WTC11 (cell line): ENCODE measurements around the gene IZUMO2. TPM values are rescaled to one million over a fixed set of nuclear protein-coding genes. Genes with fewer than 3 reads are reported as not detected.

Source experiments
- ATAC-seq: fragments of 200-7000 bp; cut with Tn5 transposase; 2 replicates; pipeline ENCODE4 v1.10.0; 2021; ENCODE audit warnings: mild to moderate bottlenecking, moderate library complexity
- CTCF ChIA-PET: fragments of 300-600 bp; sonication (Branson Sonifier 250); formaldehyde crosslinking; loops from one replicate; lab custom pipeline; 2021; ENCODE audit warnings: antibody characterized with exemption; lab: Charles Lee
- POLR2A ChIA-PET: fragments of 350-600 bp; sonication (Branson Sonifier 250); formaldehyde crosslinking; loops from one replicate; lab custom pipeline; 2021; ENCODE audit warnings: antibody characterized with exemption; lab: Charles Lee
- DNase-seq: peaks from one replicate; pipeline ENCODE4 v3.0.0; 2021; ENCODE audit warnings: low spot score
- H3K27ac Mint-ChIP-seq: 2 replicates; pipeline ENCODE4 v1.8.0; 2021; ENCODE audit warnings: mixed read lengths
- H3K27me3 Mint-ChIP-seq: 2 replicates; pipeline ENCODE4 v1.8.0; 2021; ENCODE audit warnings: low read depth, mild to moderate bottlenecking, moderate library complexity, mixed read lengths
- H3K36me3 Mint-ChIP-seq: 2 replicates; pipeline ENCODE4 v1.8.0; 2021; ENCODE audit warnings: mixed read lengths
- H3K4me1 Mint-ChIP-seq: 2 replicates; pipeline ENCODE4 v1.8.0; 2022; ENCODE audit warnings: mixed read lengths
- H3K4me3 Mint-ChIP-seq: 2 replicates; pipeline ENCODE4 v1.8.0; 2021; ENCODE audit warnings: mild to moderate bottlenecking, moderate library complexity, mixed read lengths
- H3K9me3 Mint-ChIP-seq: 2 replicates; pipeline ENCODE4 v1.8.0; 2021; ENCODE audit warnings: mixed read lengths
- ATF1 ChIP-seq: sonication (generic); formaldehyde crosslinking; IDR thresholded peaks from 2 replicates; pipeline ENCODE4 v1.8.1; 2023; ENCODE audit warnings: mild to moderate bottlenecking, moderate library complexity, missing genetic modification reagents
- CBFB ChIP-seq: sonication (generic); formaldehyde crosslinking; IDR thresholded peaks from 2 replicates; pipeline ENCODE4 v1.8.1; 2022; ENCODE audit warnings: mild to moderate bottlenecking, low read depth, missing genetic modification reagents
- CREM ChIP-seq: sonication (generic); formaldehyde crosslinking; IDR thresholded peaks from 2 replicates; pipeline ENCODE4 v1.8.1; 2022; ENCODE audit warnings: mild to moderate bottlenecking, missing genetic modification reagents, moderate library complexity
- E2F5 ChIP-seq: sonication (generic); formaldehyde crosslinking; IDR thresholded peaks from 2 replicates; pipeline ENCODE4 v1.8.1; 2022; ENCODE audit warnings: mild to moderate bottlenecking, moderate library complexity, missing genetic modification reagents
- FOXJ3 ChIP-seq: sonication (generic); formaldehyde crosslinking; IDR thresholded peaks from 2 replicates; pipeline ENCODE4 v1.9.0; 2021; ENCODE audit warnings: missing genetic modification reagents, mild to moderate bottlenecking, borderline replicate concordance
- KAT7 ChIP-seq: sonication (generic); formaldehyde crosslinking; IDR thresholded peaks from 2 replicates; pipeline ENCODE4 v1.8.1; 2023; ENCODE audit warnings: missing genetic modification reagents, mild to moderate bottlenecking, borderline replicate concordance
- MXD4 ChIP-seq: fragments of 250-450 bp; sonication (Bioruptor Pico); IDR thresholded peaks from 2 replicates; pipeline ENCODE4 v1.8.0; 2021; ENCODE audit warnings: mild to moderate bottlenecking, moderate library complexity, borderline replicate concordance
- NR1H2 ChIP-seq: sonication (generic); formaldehyde crosslinking; IDR thresholded peaks from 2 replicates; pipeline ENCODE4 v1.9.0; 2021; ENCODE audit warnings: mild to moderate bottlenecking, moderate library complexity, missing genetic modification reagents
- NR3C1 ChIP-seq: sonication (generic); formaldehyde crosslinking; conservative IDR thresholded peaks from 2 replicates; pipeline ENCODE4 v1.8.1; 2023; ENCODE audit warnings: low read depth, mild to moderate bottlenecking, missing genetic modification reagents
- OVOL2 ChIP-seq: fragments of 250-450 bp; sonication (Bioruptor Pico); IDR thresholded peaks from 2 replicates; pipeline ENCODE4 v1.9.0; 2021; ENCODE audit warnings: mild to moderate bottlenecking, borderline replicate concordance
- RORB ChIP-seq: fragments of 250-450 bp; sonication (Bioruptor Pico); IDR thresholded peaks from 2 replicates; pipeline ENCODE4 v1.9.0; 2021; ENCODE audit warnings: mild to moderate bottlenecking
- TCF7 ChIP-seq: sonication (generic); formaldehyde crosslinking; IDR thresholded peaks from 2 replicates; pipeline ENCODE4 v1.8.0; 2022; ENCODE audit warnings: mild to moderate bottlenecking, low read depth, missing genetic modification reagents, moderate library complexity
- USF1 ChIP-seq: sonication (generic); formaldehyde crosslinking; IDR thresholded peaks from 2 replicates; pipeline ENCODE4 v1.8.0; 2022; ENCODE audit warnings: mild to moderate bottlenecking, missing genetic modification reagents
- ZBTB21 ChIP-seq: sonication (generic); formaldehyde crosslinking; IDR thresholded peaks from 2 replicates; pipeline ENCODE4 v1.8.1; 2023; ENCODE audit warnings: mild to moderate bottlenecking, missing genetic modification reagents, borderline replicate concordance
- ZNF219 ChIP-seq: sonication (generic); formaldehyde crosslinking; IDR thresholded peaks from 2 replicates; pipeline ENCODE4 v1.8.0; 2023; ENCODE audit warnings: missing genetic modification reagents, mild to moderate bottlenecking, borderline replicate concordance
- ZNF232 ChIP-seq: sonication (generic); formaldehyde crosslinking; IDR thresholded peaks from 2 replicates; pipeline ENCODE4 v1.8.0; 2022; ENCODE audit warnings: mild to moderate bottlenecking, missing genetic modification reagents
- total RNA-seq: library from RNA; stranded (reverse); gene quantifications from 3 replicates; pipeline ENCODE4 v1.2.3, GENCODE V29; 2021
- TF ChIP-seq, protein P1 (sequence below): sonication (generic); formaldehyde crosslinking; IDR thresholded peaks from 2 replicates; pipeline ENCODE4 v1.8.1; 2023; ENCODE audit warnings: mild to moderate bottlenecking, missing genetic modification reagents, moderate library complexity
- TF ChIP-seq, protein P2 (sequence below): sonication (generic); formaldehyde crosslinking; IDR thresholded peaks from 2 replicates; pipeline ENCODE4 v1.8.1; 2023; ENCODE audit warnings: mild to moderate bottlenecking, missing genetic modification reagents
- TF ChIP-seq, protein P3 (sequence below): sonication (generic); formaldehyde crosslinking; IDR thresholded peaks from 2 replicates; pipeline ENCODE4 v1.8.0; 2022; ENCODE audit warnings: mild to moderate bottlenecking, missing genetic modification reagents
- TF ChIP-seq, protein P4 (sequence below): sonication (generic); formaldehyde crosslinking; IDR thresholded peaks from 2 replicates; pipeline ENCODE4 v1.8.0; 2023; ENCODE audit warnings: mild to moderate bottlenecking, missing genetic modification reagents

The IZUMO2 gene
- total RNA-seq, 1 experiment from 2014 or later = 1.0 TPM

DNA sequence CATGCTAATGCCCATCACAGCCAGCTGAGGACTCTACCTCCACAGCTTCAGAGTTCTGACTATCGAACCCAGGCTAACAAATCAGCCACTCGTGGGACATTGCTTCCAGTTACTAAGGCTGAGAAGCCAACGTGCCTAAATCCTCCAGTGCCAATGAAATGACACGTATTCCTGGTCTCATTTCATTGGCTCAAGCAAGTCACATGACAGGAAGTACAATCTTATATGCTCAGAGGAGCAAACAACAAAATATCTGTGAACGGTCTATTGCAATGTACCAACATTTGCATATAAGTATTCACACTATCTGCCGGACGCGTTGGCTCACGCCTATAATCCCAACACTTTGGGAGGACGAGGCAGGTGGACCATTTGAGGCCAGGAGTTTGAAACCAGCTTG, 12.8 kb upstream of the IZUMO2 start:
- Mint-ChIP-seq H3K27ac (no peak overlapping the region), H3K27me3 (peaks cover 8% of the 10 kb centered on the region), H3K36me3 (no peaks in the 10 kb centered on the region), H3K4me1 (no peaks in the 10 kb centered on the region; the same call in 1 of the 2 replicates), H3K4me3 (no peak overlapping the region), H3K9me3 (peaks cover 18% of the 10 kb centered on the region)
- ChIA-PET CTCF (no interaction called here), POLR2A (no interaction called here)
- TF ChIP-seq E2F5 (CRISPR knock-in tag) (no peak), ZNF232 (no peak), NR1H2 (CRISPR knock-in tag) (no peak), CBFB (CRISPR knock-in tag) (no peak), USF1 (CRISPR knock-in tag) (peak; percentile 47; the same call in 1 of the 2 replicates), ATF1 (CRISPR knock-in tag) (no peak), ZNF219 (CRISPR knock-in tag) (no peak)
- TF ChIP-seq, protein P1, sequence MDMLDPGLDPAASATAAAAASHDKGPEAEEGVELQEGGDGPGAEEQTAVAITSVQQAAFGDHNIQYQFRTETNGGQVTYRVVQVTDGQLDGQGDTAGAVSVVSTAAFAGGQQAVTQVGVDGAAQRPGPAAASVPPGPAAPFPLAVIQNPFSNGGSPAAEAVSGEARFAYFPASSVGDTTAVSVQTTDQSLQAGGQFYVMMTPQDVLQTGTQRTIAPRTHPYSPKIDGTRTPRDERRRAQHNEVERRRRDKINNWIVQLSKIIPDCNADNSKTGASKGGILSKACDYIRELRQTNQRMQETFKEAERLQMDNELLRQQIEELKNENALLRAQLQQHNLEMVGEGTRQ (CRISPR knock-in tag) = peak; percentile 57
- no peak for DNase-seq
- ATAC-seq = no peak

DNA sequence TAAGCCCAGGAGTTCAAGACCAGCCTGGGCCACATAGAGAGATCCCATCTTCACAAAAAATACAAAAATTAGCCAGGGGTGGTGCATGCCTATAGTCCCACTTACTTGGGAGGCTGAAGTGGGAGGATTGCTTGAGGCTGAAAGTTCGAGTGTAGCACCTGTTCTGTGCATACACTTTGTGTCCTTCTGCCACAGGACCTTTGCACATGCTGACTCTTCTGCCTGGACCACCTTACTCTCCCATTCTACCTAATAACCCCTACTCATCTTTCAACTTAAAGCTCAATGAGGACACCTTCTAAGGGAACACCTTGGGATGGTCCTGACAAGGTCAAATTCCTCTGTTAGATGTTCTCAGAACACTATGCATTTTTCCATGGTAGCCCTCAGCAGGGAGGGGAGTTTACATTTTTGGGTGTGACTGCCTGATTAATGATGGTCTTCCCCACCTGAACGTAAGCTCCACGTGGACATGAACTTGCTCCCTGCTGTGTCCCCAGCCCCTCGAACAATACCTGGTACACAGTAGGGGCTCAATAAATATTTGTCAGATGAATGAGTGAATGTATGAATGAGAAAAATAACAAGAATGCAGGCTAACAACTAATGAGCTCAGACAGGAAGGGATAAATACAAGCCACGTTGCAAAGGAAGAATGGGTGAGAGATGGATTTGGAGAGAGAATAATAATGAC, 11.2 kb upstream of the IZUMO2 start:
- peaks cover 12% of the 10 kb centered on the region for H3K9me3 Mint-ChIP-seq
- no peaks in the 10 kb centered on the region; the same call in 1 of the 2 replicates for H3K4me1 Mint-ChIP-seq
- H3K27me3 Mint-ChIP-seq = peaks cover 5% of the 10 kb centered on the region
- ATAC-seq = no peak
- H3K36me3 Mint-ChIP-seq = no peaks in the 10 kb centered on the region
- H3K4me3 Mint-ChIP-seq = no peak overlapping the region
- CTCF ChIA-PET = interaction anchor here (0.8 to 2.0 kb wide), 2 partner anchors 56 to 85 kb away, joined by 3 to 5 read pairs; no protein-coding TSS in a partner anchor
- H3K27ac Mint-ChIP-seq = 0 out of 2 replicates have a peak overlapping the region, but pooled peaks have one; percentile 54
- TF ChIP-seq ZNF232 (no peak), RORB (CRISPR knock-in tag) (no peak), OVOL2 (CRISPR knock-in tag) (no peak), USF1 (CRISPR knock-in tag) (no peak), NR1H2 (CRISPR knock-in tag) (no peak), NR3C1 (CRISPR knock-in tag) (no peak), FOXJ3 (CRISPR knock-in tag) (no peak), TCF7 (no peak), MXD4 (CRISPR knock-in tag) (no peak), ZBTB21 (CRISPR knock-in tag) (no peak), KAT7 (CRISPR knock-in tag) (no peak), CREM (no peak), E2F5 (CRISPR knock-in tag) (no peak)
- TF ChIP-seq, protein P2, sequence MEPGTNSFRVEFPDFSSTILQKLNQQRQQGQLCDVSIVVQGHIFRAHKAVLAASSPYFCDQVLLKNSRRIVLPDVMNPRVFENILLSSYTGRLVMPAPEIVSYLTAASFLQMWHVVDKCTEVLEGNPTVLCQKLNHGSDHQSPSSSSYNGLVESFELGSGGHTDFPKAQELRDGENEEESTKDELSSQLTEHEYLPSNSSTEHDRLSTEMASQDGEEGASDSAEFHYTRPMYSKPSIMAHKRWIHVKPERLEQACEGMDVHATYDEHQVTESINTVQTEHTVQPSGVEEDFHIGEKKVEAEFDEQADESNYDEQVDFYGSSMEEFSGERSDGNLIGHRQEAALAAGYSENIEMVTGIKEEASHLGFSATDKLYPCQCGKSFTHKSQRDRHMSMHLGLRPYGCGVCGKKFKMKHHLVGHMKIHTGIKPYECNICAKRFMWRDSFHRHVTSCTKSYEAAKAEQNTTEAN (CRISPR knock-in tag) = no peak
- TF ChIP-seq, protein P3, sequence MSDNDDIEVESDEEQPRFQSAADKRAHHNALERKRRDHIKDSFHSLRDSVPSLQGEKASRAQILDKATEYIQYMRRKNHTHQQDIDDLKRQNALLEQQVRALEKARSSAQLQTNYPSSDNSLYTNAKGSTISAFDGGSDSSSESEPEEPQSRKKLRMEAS (CRISPR knock-in tag) = no peak
- TF ChIP-seq, protein P4, sequence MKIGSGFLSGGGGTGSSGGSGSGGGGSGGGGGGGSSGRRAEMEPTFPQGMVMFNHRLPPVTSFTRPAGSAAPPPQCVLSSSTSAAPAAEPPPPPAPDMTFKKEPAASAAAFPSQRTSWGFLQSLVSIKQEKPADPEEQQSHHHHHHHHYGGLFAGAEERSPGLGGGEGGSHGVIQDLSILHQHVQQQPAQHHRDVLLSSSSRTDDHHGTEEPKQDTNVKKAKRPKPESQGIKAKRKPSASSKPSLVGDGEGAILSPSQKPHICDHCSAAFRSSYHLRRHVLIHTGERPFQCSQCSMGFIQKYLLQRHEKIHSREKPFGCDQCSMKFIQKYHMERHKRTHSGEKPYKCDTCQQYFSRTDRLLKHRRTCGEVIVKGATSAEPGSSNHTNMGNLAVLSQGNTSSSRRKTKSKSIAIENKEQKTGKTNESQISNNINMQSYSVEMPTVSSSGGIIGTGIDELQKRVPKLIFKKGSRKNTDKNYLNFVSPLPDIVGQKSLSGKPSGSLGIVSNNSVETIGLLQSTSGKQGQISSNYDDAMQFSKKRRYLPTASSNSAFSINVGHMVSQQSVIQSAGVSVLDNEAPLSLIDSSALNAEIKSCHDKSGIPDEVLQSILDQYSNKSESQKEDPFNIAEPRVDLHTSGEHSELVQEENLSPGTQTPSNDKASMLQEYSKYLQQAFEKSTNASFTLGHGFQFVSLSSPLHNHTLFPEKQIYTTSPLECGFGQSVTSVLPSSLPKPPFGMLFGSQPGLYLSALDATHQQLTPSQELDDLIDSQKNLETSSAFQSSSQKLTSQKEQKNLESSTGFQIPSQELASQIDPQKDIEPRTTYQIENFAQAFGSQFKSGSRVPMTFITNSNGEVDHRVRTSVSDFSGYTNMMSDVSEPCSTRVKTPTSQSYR = no peak
- TF ChIP-seq, protein P1 (CRISPR knock-in tag) = no peak
- no peak for DNase-seq
- POLR2A ChIA-PET = no interaction called here
